Measurements from ENCODE around the gene MPO. TPM values are rescaled to one million over a fixed set of nuclear protein-coding genes. Genes with fewer than 3 reads are reported as not detected.
A peak's percentile ranks its signal among the peaks of the same experiment; 100 is the strongest.

Gene MPO
- total RNA-seq, 1 experiment from 2014 or later, result not detected

DNA sequence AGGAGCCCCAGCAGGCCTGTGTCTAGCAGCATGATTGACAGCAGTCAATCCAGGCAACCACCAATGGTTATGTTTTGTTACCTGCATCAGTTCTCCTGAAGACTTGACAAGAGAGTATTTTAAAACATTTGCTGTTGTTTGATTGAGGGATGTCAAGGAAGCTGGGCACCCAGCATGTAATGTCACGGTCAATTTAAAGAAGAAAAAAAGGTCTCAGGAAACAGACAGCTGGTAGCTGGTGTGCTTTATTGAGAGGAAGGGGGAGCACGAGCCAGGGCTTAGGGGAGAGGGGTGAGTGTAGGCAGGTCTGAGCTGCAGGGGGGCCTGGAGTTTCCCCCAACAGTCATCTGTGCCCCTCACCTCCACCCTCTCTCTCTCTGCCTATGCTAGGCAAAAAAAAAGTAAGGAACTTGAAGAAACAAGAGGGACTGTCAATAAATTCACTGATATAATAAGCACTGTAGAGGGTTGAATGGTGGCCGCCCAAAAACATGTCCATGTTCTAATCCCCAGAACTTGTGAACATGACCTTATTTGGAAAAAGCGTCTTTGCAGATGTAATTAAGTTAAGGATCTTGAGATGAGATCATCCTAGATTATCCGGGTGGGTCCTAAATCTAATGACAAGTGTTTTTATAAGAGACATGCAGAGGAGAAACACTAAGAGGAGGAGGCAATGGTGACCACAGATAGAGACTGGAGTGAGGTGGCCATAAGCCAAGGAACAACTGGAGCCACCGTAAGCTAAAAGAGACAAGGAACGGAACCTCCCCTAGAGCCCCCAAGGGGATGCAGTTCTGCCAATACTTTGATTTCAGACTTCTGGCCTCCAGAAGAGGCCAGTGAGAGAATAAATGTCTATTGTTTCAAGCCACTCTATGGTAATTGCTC is 33.3 kb upstream of the MPO start:
- Histone ChIP-seq H3K9ac (ENCODE audit: extremely low read depth, insufficient read length, low read length) (no peak overlapping the region), H4K20me1 (ENCODE audit: control insufficient read depth, insufficient read depth, insufficient read length) (no peaks in the 10 kb centered on the region), H3K79me2 (ENCODE audit: insufficient read depth, low read length) (no peaks in the 10 kb centered on the region), H3K18ac (ENCODE audit: insufficient read length, low read depth, low read length) (no peak overlapping the region), H3K23me2 (ENCODE audit: insufficient read length, low read depth, low read length, poor library complexity, severe bottlenecking) (no peaks in the 10 kb centered on the region), H2BK12ac (ENCODE audit: insufficient read length, low read depth, low read length) (no peak overlapping the region), H2BK120ac (ENCODE audit: low read depth, low read length, poor library complexity, severe bottlenecking) (no peak overlapping the region), H3K14ac (ENCODE audit: insufficient read depth, low read length) (no peak overlapping the region), H4K5ac (ENCODE audit: insufficient read length, low read depth, low read length) (no peak overlapping the region), H3K4me2 (ENCODE audit: insufficient read depth, insufficient read length, low read length) (no peak overlapping the region), H3K4me1 (ENCODE audit: insufficient read depth, low read length) (no peaks in the 10 kb centered on the region), H3T11ph (ENCODE audit: low read length) (no peak overlapping the region), H2BK20ac (ENCODE audit: low read depth, low read length, poor library complexity, severe bottlenecking) (no peak overlapping the region), H2BK5ac (ENCODE audit: insufficient read length, low read length) (no peak overlapping the region), H2AFZ (ENCODE audit: low read length) (no peak overlapping the region), H2AK5ac (ENCODE audit: insufficient read length, low read length) (no peak overlapping the region), H3K79me1 (ENCODE audit: insufficient read depth, low read depth, low read length, poor library complexity, severe bottlenecking) (no peaks in the 10 kb centered on the region), H3K23ac (ENCODE audit: insufficient read length, low read depth, low read length) (no peak overlapping the region), H3K27ac (ENCODE audit: insufficient read length, low read depth, low read length) (no peak overlapping the region), H4K91ac (ENCODE audit: insufficient read length, low read depth, low read length) (no peak overlapping the region), H4K8ac (replicated peaks; ENCODE audit: insufficient read length, low read depth, low read length) (no peak overlapping the region), H3K27me3 (ENCODE audit: insufficient read depth, low read length) (no peaks in the 10 kb centered on the region), H3K56ac (ENCODE audit: insufficient read length, low read depth, low read length) (no peak overlapping the region), H2BK15ac (ENCODE audit: low read depth, low read length) (no peak overlapping the region), H3K9me3 (ENCODE audit: control insufficient read depth, low read depth, low read length) (no peaks in the 10 kb centered on the region), H3K4ac (ENCODE audit: low read depth, low read length) (no peak overlapping the region)
- Mint-ChIP-seq H3K27me3 (ENCODE audit: low read depth) (peaks cover 2% of the 10 kb centered on the region; the same call in 1 of the 2 replicates), H3K4me3 (no peak overlapping the region; a peak in 1 of 5 replicates), H3K9me3 (no peaks in the 10 kb centered on the region), H3K27ac (peak overlapping the region in 2 of 3 experiments; percentile 19 to 20; a peak in 2 of 7 replicates), H3K36me3 (ENCODE audit: insufficient read depth in 1 of 3, low read depth in 3 of 3) (no peaks in the 10 kb centered on the region), H3K4me1 (peaks cover 3 to 14% of the 10 kb centered on the region in 2 experiments; a peak in 3 of 4 replicates)
- TF ChIP-seq, protein P1, sequence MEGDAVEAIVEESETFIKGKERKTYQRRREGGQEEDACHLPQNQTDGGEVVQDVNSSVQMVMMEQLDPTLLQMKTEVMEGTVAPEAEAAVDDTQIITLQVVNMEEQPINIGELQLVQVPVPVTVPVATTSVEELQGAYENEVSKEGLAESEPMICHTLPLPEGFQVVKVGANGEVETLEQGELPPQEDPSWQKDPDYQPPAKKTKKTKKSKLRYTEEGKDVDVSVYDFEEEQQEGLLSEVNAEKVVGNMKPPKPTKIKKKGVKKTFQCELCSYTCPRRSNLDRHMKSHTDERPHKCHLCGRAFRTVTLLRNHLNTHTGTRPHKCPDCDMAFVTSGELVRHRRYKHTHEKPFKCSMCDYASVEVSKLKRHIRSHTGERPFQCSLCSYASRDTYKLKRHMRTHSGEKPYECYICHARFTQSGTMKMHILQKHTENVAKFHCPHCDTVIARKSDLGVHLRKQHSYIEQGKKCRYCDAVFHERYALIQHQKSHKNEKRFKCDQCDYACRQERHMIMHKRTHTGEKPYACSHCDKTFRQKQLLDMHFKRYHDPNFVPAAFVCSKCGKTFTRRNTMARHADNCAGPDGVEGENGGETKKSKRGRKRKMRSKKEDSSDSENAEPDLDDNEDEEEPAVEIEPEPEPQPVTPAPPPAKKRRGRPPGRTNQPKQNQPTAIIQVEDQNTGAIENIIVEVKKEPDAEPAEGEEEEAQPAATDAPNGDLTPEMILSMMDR (conservative IDR thresholded peaks at IDR 0.05), result no peak
- no peak for DNase-seq
- WGBS (ENCODE audit: extremely low coverage, insufficient read length, low lambda C conversion rate), result no CpG with 5 or more reads among the region's 7 CpGs
